HG03175 (cell line): ENCODE results near the gene BARHL2.

Experiments
- ATAC-seq: cut with Tn5 transposase; IDR thresholded peaks from one replicate; pipeline ENCODE4 v1.9.1; 2021; ENCODE audit warnings: mild to moderate bottlenecking, moderate library complexity; ENCODE audit not compliant: unreplicated experiment

Gene BARHL2

GRCh38 chr1:90711696-90712095, 5.4 kb downstream of the BARHL2 start:
- ATAC-seq: no peak

DNA sequence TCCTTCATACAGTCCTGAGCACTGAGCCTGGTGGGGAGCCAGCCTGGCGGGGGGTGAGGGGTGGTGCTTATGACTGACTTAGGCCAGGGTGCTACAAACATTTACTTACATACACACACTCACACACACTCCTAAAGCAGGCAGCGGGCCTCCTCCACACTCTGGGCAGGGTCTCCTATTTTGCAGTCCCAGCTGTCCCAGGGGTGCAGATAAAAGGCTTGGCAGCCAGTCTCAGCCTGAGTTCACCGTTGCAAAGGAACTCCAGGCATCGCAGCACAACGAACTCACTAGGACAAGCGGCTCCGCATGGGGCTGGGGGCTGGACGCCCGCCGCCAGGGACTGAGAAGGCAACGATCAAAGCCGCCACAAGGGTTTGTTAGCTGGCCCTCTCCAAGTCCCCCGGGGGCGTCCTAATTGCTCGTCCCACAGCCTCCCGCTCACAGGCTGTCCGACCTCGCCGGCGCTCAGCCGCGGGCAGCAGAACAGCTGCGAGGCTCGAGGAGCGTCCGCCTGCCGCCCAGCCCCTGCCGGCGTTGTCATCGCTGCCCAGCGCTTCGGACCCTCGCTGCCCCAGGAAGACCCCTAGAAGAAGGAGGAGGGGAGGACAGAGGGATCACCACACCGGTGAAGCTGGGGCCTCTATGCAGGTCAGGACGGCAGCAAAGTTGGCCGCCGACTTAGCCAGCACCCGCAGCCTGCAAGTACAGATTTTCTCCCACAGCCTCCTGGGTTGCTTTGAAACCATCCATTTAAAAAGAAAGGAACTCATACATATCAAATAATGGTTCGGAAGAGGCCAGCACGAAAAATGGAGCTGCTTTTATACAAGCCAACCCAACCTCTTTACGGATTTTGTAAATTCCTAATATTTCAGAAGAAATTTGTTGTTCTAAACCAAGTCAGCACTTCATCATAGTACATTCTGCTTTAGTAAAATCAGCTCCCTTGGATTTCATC, 6.2 kb downstream of the BARHL2 start:
- ATAC-seq: no peak

- no peak for ATAC-seq
Measured at GRCh38 chr1:90709535-90709934, 7.6 kb downstream of the BARHL2 start.

DNA sequence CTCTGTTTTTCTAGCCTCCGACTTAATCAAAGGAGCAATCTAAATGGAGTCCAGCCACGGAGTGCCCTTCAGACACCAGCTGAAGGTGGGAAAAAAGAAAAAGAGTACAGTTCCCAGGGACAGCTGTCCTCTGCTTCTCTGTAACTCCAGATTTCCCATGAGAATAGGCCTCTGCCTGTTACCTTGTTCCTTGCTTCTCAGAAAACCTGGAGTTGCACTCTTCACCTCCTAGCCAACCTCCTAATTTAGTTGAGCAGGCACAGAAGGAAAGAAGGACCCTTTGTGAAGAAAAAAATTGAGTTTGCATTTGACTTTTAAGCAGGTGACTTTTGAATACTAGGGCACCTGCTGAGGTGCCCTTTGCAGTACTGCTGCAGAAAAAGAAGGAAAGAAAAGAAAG, 8.3 kb downstream of the BARHL2 start:
- ATAC-seq: no peak

- no peak for ATAC-seq
Measured at GRCh38 chr1:90708236-90708786, 8.8 kb downstream of the BARHL2 start.

- ATAC-seq: no peak
Measured at GRCh38 chr1:90707363-90707710, 9.8 kb downstream of the BARHL2 start.

- no peak for ATAC-seq
Measured at GRCh38 chr1:90706437-90707362, 10.4 kb downstream of the BARHL2 start.

- ATAC-seq: no peak
Measured at GRCh38 chr1:90705956-90706355, 11.1 kb downstream of the BARHL2 start.

GRCh38 chr1:90704817-90705216, 12.3 kb downstream of the BARHL2 start:
- no peak for ATAC-seq

GRCh38 chr1:90694846-90695245, 22.3 kb downstream of the BARHL2 start:
- no peak for ATAC-seq

DNA sequence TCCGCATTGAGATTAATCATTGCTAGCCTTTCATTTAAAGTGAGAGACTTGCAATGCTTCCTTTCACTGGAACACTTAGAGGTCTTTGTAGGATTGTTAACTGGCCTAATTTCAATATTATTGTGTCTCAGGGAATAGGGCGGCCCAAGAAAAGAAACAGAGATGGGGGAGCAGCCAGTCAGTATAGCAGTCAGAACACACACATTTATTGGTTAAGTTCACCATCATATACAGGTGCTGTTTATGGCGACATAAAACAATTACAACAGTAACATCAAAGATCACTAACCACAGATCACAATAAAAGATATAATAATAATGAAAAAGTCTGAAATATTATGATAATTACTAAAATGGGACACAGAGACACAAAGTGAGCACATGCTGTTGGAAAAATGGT, 29.4 kb downstream of the BARHL2 start:
- no peak for ATAC-seq

GRCh38 chr1:90675161-90675847, 41.8 kb downstream of the BARHL2 start:
- ATAC-seq: no peak

DNA sequence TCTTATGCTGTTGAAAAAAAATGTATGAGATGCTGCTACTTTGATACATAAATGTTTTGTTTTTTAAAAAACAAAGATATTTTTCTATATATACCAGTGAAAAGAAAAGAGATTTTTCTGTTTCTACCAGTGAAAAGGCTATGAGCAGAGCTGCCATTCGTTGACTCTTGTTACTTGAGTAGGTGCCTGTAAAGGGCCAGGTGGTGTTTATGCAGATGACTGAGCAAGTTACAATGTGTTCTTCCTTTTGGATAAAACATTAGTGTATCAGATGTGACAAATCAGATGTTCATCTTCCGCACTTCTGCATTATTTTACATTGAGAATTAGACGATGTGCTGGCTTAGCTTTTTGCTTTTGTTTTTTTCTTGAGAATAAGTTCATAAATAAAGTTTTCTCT, 45.4 kb downstream of the BARHL2 start:
- ATAC-seq: no peak

GRCh38 chr1:90671251-90671650, 45.9 kb downstream of the BARHL2 start:
- ATAC-seq: no peak
